K562 (cell line): ENCODE data around the gene COPE. TPM values are rescaled to one million over a fixed set of nuclear protein-coding genes. Genes with fewer than 3 reads are reported as not detected.

ENCODE experiments used
- ATAC-seq: fragments of 200-7000 bp; cut with Tn5 transposase; 3 replicates; pipeline ENCODE4 v1.9.1; 2020; ENCODE audit warnings: moderate library complexity
- BruUV-seq: library from RNA; stranded (reverse); fragments of 400-500 nt; replicated peaks from 2 replicates; lab custom pipeline; 2021; lab: Mats Ljungman, UMichigan
- CTCF ChIA-PET: fragments of 300-600 bp; formaldehyde crosslinking; extraction: SDS; loops from one replicate; lab custom pipeline; 2021; ENCODE audit warnings: low intra/inter-chr PET ratio; lab: Yijun Ruan, JAX
- POLR2A ChIA-PET: fragments of 300-600, 350-650 bp; sonication (Branson Sonifier 250); formaldehyde crosslinking; extraction: SDS; loops from one replicate; lab custom pipeline; 2021; ENCODE audit warnings: antibody characterized with exemption, inconsistent platforms; lab: Yijun Ruan, JAX
- DNase-seq, 4 experiments: peaks; one replicate each; pipeline versions ENCODE4 v3.0.0 to v3.0.0-alpha.2; 2011 to 2018; ENCODE audit warnings: low spot score in 3 of 4, mixed read lengths in 3 of 4; ENCODE audit errors: extremely low read depth in 1 of 4
- FAIRE-seq: peaks from 2 replicates; lab custom pipeline; 2011; peaks lifted over from hg19 to GRCh38; lab: Jason Lieb, UNC
- H2AFZ ChIP-seq: 2 replicates; pipeline ENCODE4 v1.6.0; 2011; ENCODE audit warnings: low read depth, low read length, control low read depth, inconsistent platforms
- H3K27ac ChIP-seq: fragments of 200-600 bp; 3 replicates; pipeline ENCODE4 v1.8.0; 2011; ENCODE audit warnings: low read depth, mild to moderate bottlenecking, control low read depth, inconsistent platforms, low read length, moderate library complexity, mixed read lengths; ENCODE audit errors: extremely low read depth
- H3K27me3 ChIP-seq, 2 experiments: fragments of 300-600 bp in 1 of 2; 2 replicates in 1 of 2; 3 replicates in 1 of 2; pipeline versions ENCODE4 v1.6.0 to v1.8.0; 2011; ENCODE audit warnings: inconsistent platforms in 2 of 2, low read length in 2 of 2, mild to moderate bottlenecking in 1 of 2, mixed read lengths in 1 of 2, moderate library complexity in 1 of 2; ENCODE audit not compliant: control insufficient read depth in 2 of 2, insufficient read depth in 2 of 2
- H3K36me3 ChIP-seq: fragments of 300-600 bp; 3 replicates; pipeline ENCODE4 v1.8.0; 2011; ENCODE audit warnings: mild to moderate bottlenecking, low read length, inconsistent platforms; ENCODE audit not compliant: control insufficient read depth, insufficient read depth
- H3K4me1 ChIP-seq, 2 experiments: fragments of 200-600 bp in 1 of 2; replicated peaks in 1 of 2; 2 replicates in 1 of 2; 3 replicates in 1 of 2; pipeline versions ENCODE4 v1.5.1 to v1.8.0; 2011; ENCODE audit warnings: inconsistent platforms in 2 of 2, low read length in 2 of 2, mild to moderate bottlenecking in 1 of 2, mixed read lengths in 1 of 2, moderate library complexity in 1 of 2; ENCODE audit not compliant: control insufficient read depth in 2 of 2, insufficient read depth in 2 of 2
- H3K4me2 ChIP-seq: 2 replicates; pipeline ENCODE4 v1.6.1; 2011; ENCODE audit warnings: low read length, control low read depth, inconsistent platforms, mixed read lengths; ENCODE audit not compliant: insufficient read depth
- H3K4me3 ChIP-seq: fragments of 200-600 bp; sonication (generic), shearing (Covaris generic); 2 replicates; pipeline ENCODE4 v1.5.1; 2016; ENCODE audit warnings: control low read depth, inconsistent platforms
- H3K79me2 ChIP-seq: fragments of 200-600 bp; 3 replicates; pipeline ENCODE4 v1.8.0; 2011; ENCODE audit warnings: low read length, inconsistent platforms; ENCODE audit not compliant: control insufficient read depth, insufficient read depth
- H3K9ac ChIP-seq, 2 experiments: 2 replicates each; pipeline versions ENCODE4 v1.6.0 to v1.6.1; 2011; ENCODE audit warnings: low read depth in 2 of 2, low read length in 2 of 2, control low read depth in 1 of 2, inconsistent platforms in 1 of 2, mild to moderate bottlenecking in 1 of 2, mixed read lengths in 1 of 2; ENCODE audit not compliant: insufficient read depth in 1 of 2
- H3K9me1 ChIP-seq: one replicate; pipeline ENCODE4 v1.6.0; 2011; ENCODE audit warnings: inconsistent platforms, mild to moderate bottlenecking, low read length, moderate library complexity; ENCODE audit not compliant: control insufficient read depth, insufficient read depth
- H3K9me3 ChIP-seq: replicated peaks from 2 replicates; pipeline ENCODE4 v1.5.1; 2011; ENCODE audit warnings: low read depth, low read length, inconsistent platforms; ENCODE audit not compliant: control insufficient read depth, insufficient read depth
- H4K20me1 ChIP-seq: replicated peaks from 2 replicates; pipeline ENCODE4 v1.6.1; 2011; ENCODE audit warnings: low read length, inconsistent platforms, mixed read lengths; ENCODE audit not compliant: control insufficient read depth, insufficient read depth
- POLR2G ChIP-seq: fragments of 200-400 bp; formaldehyde crosslinking; IDR thresholded peaks from 2 replicates; pipeline ENCODE4 v1.6.1; 2017; ENCODE audit warnings: low read depth, mild to moderate bottlenecking, antibody characterized with exemption, low read length, moderate library complexity
- PRDM10 ChIP-seq: fragments of 450-650 bp; IDR thresholded peaks from 2 replicates; pipeline ENCODE4 v1.6.1; 2018; ENCODE audit not compliant: partially characterized antibody
- RBFOX2 ChIP-seq: fragments of 200-400 bp; formaldehyde crosslinking; IDR thresholded peaks from 2 replicates; pipeline ENCODE4 v1.6.1; 2017; ENCODE audit warnings: low read depth, mild to moderate bottlenecking, low read length, moderate library complexity
- RBM22 ChIP-seq: fragments of 200-400 bp; formaldehyde crosslinking; IDR thresholded peaks from 2 replicates; pipeline ENCODE4 v1.6.1; 2018; ENCODE audit warnings: low read length, low read depth; ENCODE audit not compliant: poor library complexity, severe bottlenecking
- WGBS: fragments of 100-300 bp; shearing (Covaris generic); methylation state at CpG from one replicate; pipeline ENCODE4 v1.1.6; 2016; ENCODE audit warnings: low coverage, mixed read lengths; ENCODE audit not compliant: insufficient coverage; ENCODE audit errors: missing lambda C conversion rate; 5-methylcytosine and 5-hydroxymethylcytosine counted together
- in situ Hi-C: fragments of 300-500 bp; cut with MboI; formaldehyde crosslinking; loops from 4 replicates; pipeline ENCODE4 v1.15.0; 2018; ENCODE audit warnings: inconsistent platforms, mixed read lengths
- intact Hi-C: fragments of 100-400 bp; cut with micrococcal nuclease; formaldehyde crosslinking; loops from 2 replicates; pipeline ENCODE4 v1.14.2; 2022
- polyA plus RNA-seq, 8 experiments: library from polyadenylated mRNA; depleted of rRNA in 4 of 8; stranded (reverse) in 5 of 8; unstranded in 3 of 8; fragments of >200 nt; fragmentation: Nextera tagmentation in 2 of 8; fragmentation: Illumina TruSeq in 1 of 8; extraction: Ambion mirVana in 2 of 8; extraction: Trizol in 1 of 8; gene quantifications; 2 replicates each; pipeline versions ENCODE4 v1.2.1 to v1.2.3, GENCODE V29; 2011 to 2014; ENCODE audit warnings: inconsistent platforms in 1 of 8, missing spikeins in 1 of 8
- total RNA-seq, 7 experiments: library from RNA; depleted of rRNA in 6 of 7; stranded (reverse); fragments of >200 nt in 6 of 7; fragmentation: Illumina TruSeq in 2 of 7; extraction: Trizol in 2 of 7; gene quantifications; 2 replicates each; pipeline versions ENCODE4 v1.2.1 to v1.2.3, GENCODE V29; 2011 to 2021; ENCODE audit warnings: low replicate concordance in 1 of 7

COPE gene
- total and polyA plus RNA-seq, 9 of the 15 experiments (the other 6 are each of a cell fraction or from before 2014, with no cell fraction given), result 5.8 to 273 (median 147) TPM

GRCh38 chr19:18904334-18905057, 14.7 kb downstream of the COPE start:
- no TSS peak for BruUV-seq
- FAIRE-seq, result no peak

More at GRCh38 chr19:18904334-18905057, 14.7 kb downstream of the COPE start:
- Histone ChIP-seq H3K79me2 (no peaks in the 10 kb centered on the region), H3K9ac (no peak overlapping the region), H4K20me1 (0 out of 2 replicates have a peak, but pooled peaks cover 5% of the 10 kb centered on the region), H3K9me1 (no peaks in the 10 kb centered on the region), H3K4me1 (peaks cover 0 to 48% of the 10 kb centered on the region in 2 experiments; a peak in 2 of 5 replicates), H3K9me3 (no peaks in the 10 kb centered on the region), H3K36me3 (peaks cover 68% of the 10 kb centered on the region; the same call in 2 of the 3 replicates), H3K27me3 (no peaks in the 10 kb centered on the region), H3K4me2 (no peak overlapping the region), H3K27ac (no peak overlapping the region), H2AFZ (no peak overlapping the region), H3K4me3 (no peak overlapping the region)
- ATAC-seq, result no peak
- 94% methylated on average over 19 of the region's 25 CpGs for WGBS
- intact Hi-C loops (no loop called here), in situ Hi-C loops (no loop called here)
- ChIA-PET POLR2A (interaction anchor here (0.5 to 0.8 kb wide), 4 partner anchors 12 to 289 kb away, joined by 3 read pairs; partner anchors contain the start of genes COPE and DDX49), CTCF (no interaction called here)
- no peak for DNase-seq
- TF ChIP-seq POLR2G, result peak; percentile 69; the same call in 1 of the 2 replicates
- TF ChIP-seq RBFOX2, result 0 out of 2 replicates have a peak, but pooled peaks have one; percentile 21
- no peak for TF ChIP-seq PRDM10
- peak; percentile 47 for TF ChIP-seq RBM22
